Astrocyte of the spinal cord (primary cell): ENCODE data around the gene MAF.

Source experiments
- DNase-seq: peaks from one replicate; pipeline ENCODE4 v3.0.0; 2011; ENCODE audit warnings: low read depth, low spot score
- H3K4me3 ChIP-seq: 2 replicates; pipeline ENCODE4 v1.5.1; 2011; ENCODE audit warnings: low read depth, mild to moderate bottlenecking, low read length, moderate library complexity
- CTCF ChIP-seq: IDR thresholded peaks from 2 replicates; pipeline ENCODE4 v1.5.1; 2012; ENCODE audit warnings: low read depth, mild to moderate bottlenecking, low read length, inconsistent platforms
- in situ Hi-C: cut with HindIII; loops from 2 replicates; pipeline ENCODE4 v1.10.0; 2017; ENCODE audit warnings: low sequenced_read_pairs

Gene MAF

GRCh38 chr16:79595231-79595641 is 5.3 kb downstream of the MAF start:
- in situ Hi-C loops = no loop called here
- DNase-seq = no peak
- no peak for TF ChIP-seq CTCF
- H3K4me3 ChIP-seq = no peak overlapping the region

GRCh38 chr16:79593754-79594153 is 6.8 kb downstream of the MAF start:
- TF ChIP-seq CTCF = no peak
- DNase-seq = no peak
- H3K4me3 ChIP-seq = no peak overlapping the region
- in situ Hi-C loops = no loop called here

GRCh38 chr16:79593074-79593531 is 7.4 kb downstream of the MAF start:
- in situ Hi-C loops = no loop called here
- DNase-seq = no peak
- TF ChIP-seq CTCF = no peak
- H3K4me3 ChIP-seq = no peak overlapping the region

GRCh38 chr16:79592186-79592585 is 8.4 kb downstream of the MAF start:
- no peak for DNase-seq
- in situ Hi-C loops = no loop called here
- H3K4me3 ChIP-seq = no peak overlapping the region
- no peak for TF ChIP-seq CTCF

GRCh38 chr16:79589601-79590102 is 10.9 kb downstream of the MAF start:
- DNase-seq = no peak
- TF ChIP-seq CTCF = no peak
- no peak overlapping the region for H3K4me3 ChIP-seq
- in situ Hi-C loops = no loop called here

- no peak overlapping the region for H3K4me3 ChIP-seq
- in situ Hi-C loops = no loop called here
- TF ChIP-seq CTCF = no peak
- DNase-seq = no peak
Observed at GRCh38 chr16:79587897-79588296, 12.6 kb downstream of the MAF start.

GRCh38 chr16:79587296-79587695 is 13.2 kb downstream of the MAF start:
- no peak for TF ChIP-seq CTCF
- in situ Hi-C loops = no loop called here
- H3K4me3 ChIP-seq = no peak overlapping the region
- no peak for DNase-seq
